GM13977 (cell line): ENCODE results near the gene SPEF2.

ENCODE experiments used
- DNase-seq: peaks from one replicate; pipeline ENCODE4 v3.0.0; 2012; ENCODE audit warnings: low spot score
- CTCF ChIP-seq: IDR thresholded peaks from 2 replicates; pipeline ENCODE4 v1.5.1; 2012; ENCODE audit warnings: mild to moderate bottlenecking, control low read depth; ENCODE audit not compliant: insufficient read depth; ENCODE audit errors: extremely low read depth, missing control alignments
- in situ Hi-C: fragments of 300-500 bp; cut with MboI; formaldehyde crosslinking; loops from one replicate; pipeline ENCODE4 v1.12.0; 2022; ENCODE audit warnings: low sequenced_read_pairs, low pct_unique_long_range_greater_than_20kb, mixed read lengths, inconsistent platforms; ENCODE audit not compliant: unreplicated experiment

SPEF2 gene

GRCh38 chr5:35799753-35800152, 182.1 kb downstream of the SPEF2 start:
- TF ChIP-seq CTCF, result no peak
- DNase-seq, result no peak
- in situ Hi-C loops, result no loop called here

DNA sequence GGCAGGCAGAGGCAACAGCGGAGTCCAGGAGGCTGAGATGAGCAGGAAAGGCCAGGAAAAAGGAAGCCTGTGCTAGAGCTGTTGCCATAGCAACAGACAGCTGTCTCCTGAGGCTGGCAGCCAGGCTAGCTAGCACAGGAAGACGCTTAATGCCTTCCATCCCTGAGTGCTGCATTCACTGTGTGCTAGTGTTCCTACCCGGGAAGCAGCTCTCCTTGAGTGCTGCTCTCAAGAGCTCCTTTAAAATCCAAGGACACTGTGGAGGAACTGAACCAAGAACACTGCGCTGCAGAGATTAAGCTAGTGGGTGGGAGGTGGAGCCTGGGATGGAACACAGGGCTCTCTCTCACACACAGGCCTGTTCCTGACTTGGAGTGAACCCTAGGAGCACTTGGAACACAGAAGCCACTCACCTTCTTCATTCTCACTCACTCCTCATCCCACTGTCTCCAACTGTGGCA, 185.6 kb downstream of the SPEF2 start:
- in situ Hi-C loops, result no loop called here
- no peak for TF ChIP-seq CTCF
- DNase-seq, result no peak

DNA sequence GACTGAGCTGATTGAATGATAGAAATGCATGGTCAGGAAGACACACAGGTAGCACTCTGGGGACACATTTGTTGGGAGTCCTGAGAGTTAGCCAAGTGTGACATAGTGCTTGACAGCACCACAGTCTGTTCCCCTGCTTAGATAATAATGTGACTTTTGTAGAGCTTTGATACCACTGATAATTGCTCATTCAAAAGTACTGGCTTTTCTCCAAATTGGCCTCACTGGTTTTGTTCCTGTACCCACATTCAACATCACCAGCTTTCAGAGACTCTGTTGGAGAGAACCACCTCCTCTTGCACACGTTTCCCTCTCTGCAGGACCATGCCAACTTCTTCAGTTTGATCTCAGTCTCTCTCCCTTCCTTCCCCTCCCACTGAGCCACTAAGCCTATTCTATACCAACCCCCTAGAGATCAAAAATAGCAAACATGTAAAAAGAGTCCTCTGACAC, 186.6 kb downstream of the SPEF2 start:
- TF ChIP-seq CTCF, result no peak
- DNase-seq, result no peak
- in situ Hi-C loops, result no loop called here

DNA sequence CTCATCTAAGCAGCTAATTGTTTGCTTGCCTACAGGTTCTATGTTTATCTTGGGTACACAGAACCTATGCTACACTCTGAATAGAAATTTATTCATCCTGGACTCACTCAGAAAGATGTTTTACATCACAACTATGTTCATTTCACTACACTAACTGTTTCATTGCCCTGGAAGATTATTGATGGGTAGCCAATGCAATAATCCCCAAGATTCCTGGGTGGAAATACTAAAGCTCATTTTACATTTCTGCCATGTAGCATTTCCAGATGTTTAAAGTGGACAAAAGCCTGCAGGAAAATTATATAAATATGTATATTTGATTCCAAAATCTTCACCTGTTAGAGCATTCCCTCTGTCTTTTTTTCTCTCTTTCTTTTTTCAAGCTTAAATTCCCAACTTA, 187.2 kb downstream of the SPEF2 start:
- no peak for TF ChIP-seq CTCF
- DNase-seq, result no peak
- in situ Hi-C loops, result no loop called here

DNA sequence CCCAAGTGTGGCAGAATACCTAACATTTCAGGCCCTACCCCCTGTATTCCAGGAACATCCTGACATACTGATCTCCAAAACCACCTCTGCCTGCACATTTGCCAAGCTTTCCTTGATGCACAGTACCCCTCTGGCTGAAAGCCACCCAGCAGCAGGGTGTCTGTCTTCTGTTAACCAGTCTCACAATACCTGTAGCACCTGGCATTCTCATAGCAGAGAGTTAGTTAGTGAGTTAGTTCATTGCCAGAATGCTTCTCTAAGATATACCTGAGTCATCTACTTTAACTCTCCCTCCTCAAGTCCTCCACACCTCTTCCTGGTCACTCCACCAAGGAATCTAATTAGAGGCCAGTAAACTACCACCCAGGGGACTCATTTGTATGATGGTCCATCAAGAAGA, 192.9 kb downstream of the SPEF2 start:
- in situ Hi-C loops, result no loop called here
- no peak for TF ChIP-seq CTCF

DNA sequence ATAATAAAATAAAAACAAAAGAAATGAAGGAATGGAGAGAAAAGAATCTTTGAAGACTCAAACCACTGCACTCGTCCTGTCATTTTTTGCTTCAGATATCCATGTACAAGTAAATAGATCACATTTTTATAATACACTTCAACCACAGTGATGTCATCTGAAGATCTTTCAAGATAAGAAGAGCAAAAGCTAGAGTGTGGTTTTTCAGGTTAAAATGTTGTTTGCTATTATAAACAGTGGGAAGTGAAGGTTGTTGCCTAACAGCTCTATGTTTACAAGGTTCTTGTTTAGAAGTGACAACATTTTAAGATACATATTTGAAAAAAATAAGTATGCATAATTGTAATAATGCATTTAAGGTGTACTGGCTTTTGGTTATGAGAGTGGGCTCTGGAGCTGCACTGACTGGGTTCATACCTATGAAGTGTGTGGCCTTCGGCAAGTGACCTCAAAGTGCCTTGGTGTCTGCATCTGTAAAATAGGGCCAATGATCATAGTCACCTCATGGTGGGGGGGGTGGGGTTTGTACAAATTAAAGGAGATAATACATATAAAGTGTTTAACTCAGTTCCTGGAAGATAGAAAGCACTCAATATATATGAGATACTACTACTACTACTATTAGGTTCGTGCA, 193.6 kb downstream of the SPEF2 start:
- no peak for TF ChIP-seq CTCF
- in situ Hi-C loops, result no loop called here
- DNase-seq, result no peak

More for the DNA sequence above, 192.9 kb downstream of the SPEF2 start:
- no peak for DNase-seq

DNA sequence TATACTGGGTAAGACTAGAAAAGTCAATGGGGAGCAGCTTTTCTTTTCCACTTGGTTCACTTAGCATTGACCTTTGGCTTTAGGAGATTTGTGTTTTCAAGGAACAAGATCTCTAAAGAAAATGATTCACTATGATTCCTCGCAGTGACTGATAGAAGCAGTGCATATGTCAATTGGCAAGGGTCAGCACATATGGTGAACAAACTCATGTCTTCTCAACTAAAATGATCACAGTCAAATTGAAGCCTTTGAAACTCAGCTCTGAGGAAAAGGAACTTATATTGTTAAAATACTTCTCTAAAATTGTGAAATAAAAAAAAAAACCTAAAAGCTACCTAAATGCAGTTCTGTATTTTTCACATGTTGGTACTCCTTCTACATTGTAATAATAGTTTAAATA, 195.9 kb downstream of the SPEF2 start:
- DNase-seq, result no peak
- TF ChIP-seq CTCF, result no peak
- in situ Hi-C loops, result no loop called here
